Adrenal gland (tissue), 12 donors: Measurements from ENCODE around the gene GPX5. TPM values are rescaled to one million over a fixed set of nuclear protein-coding genes. Genes with fewer than 3 reads are reported as not detected.

Experiments used
- DNase-seq, 7 donors: peaks; one replicate each; pipeline ENCODE4 v3.0.0-alpha.2; 2019 to 2020
- H3K27ac ChIP-seq, 5 donors: fragments of 200-600 bp; sonication (generic) in 4 of 5; 1 replicate in 3 of 5; 2 replicates in 2 of 5; pipeline versions ENCODE4 v1.5.1 to v1.8.0; 2016 to 2020; ENCODE audit warnings: mild to moderate bottlenecking in 1 of 5
- H3K27me3 ChIP-seq: fragments of 200-600 bp; 2 replicates; pipeline ENCODE4 v1.8.0; 2021
- H3K36me3 ChIP-seq, 2 donors: fragments of 200-600 bp; replicated peaks in 1 of 2; 1 replicate in 1 of 2; 2 replicates in 1 of 2; pipeline versions ENCODE4 v1.5.1 to v1.8.0; 2018 to 2022
- H3K4me1 ChIP-seq, 2 donors: fragments of 200-600 bp; replicated peaks in 1 of 2; 1 replicate in 1 of 2; 2 replicates in 1 of 2; pipeline versions ENCODE4 v1.5.1 to v1.8.0; 2018 to 2021
- H3K4me3 ChIP-seq, 4 donors: fragments of 200-600 bp; sonication (generic) in 3 of 4; one replicate each; pipeline ENCODE4 v1.5.1; 2016 to 2018
- H3K9me3 ChIP-seq, 3 donors: fragments of 200-600 bp; sonication (generic) in 1 of 3; replicated peaks in 1 of 3; 1 replicate in 2 of 3; 2 replicates in 1 of 3; pipeline versions ENCODE4 v1.5.1 to v1.8.0; 2016 to 2021
- POLR2A ChIP-seq, 2 donors: fragments of 450-650 bp; IDR thresholded peaks; one replicate each; pipeline ENCODE4 v1.6.1; 2017; ENCODE audit warnings: antibody characterized with exemption in 2 of 2, mild to moderate bottlenecking in 2 of 2, moderate library complexity in 1 of 2
- WGBS, 4 donors: extraction: QIAGEN DNeasy Blood & Tissue Kit in 2 of 4; methylation state at CpG; one replicate each; pipeline versions ENCODE4 v1.1.5 to v1.1.7; 2013 to 2017; 5-methylcytosine and 5-hydroxymethylcytosine counted together
- intact Hi-C, 2 donors: fragments of 100-400 bp; cut with DNase I; formaldehyde crosslinking; loops; one replicate each; pipeline versions ENCODE4 v1.14.1 to v1.15.0; 2022 to 2023
- polyA plus RNA-seq, 3 donors: library from polyadenylated mRNA; stranded (reverse); fragments of 200-250 nt in 2 of 3; fragments of 350-450 nt in 1 of 3; fragmentation: Illumina TruSeq in 1 of 3; extraction: RNeasy Lipid Tissue Mini Kit (QIAGEN cat#74804) in 1 of 3; gene quantifications; one replicate each; pipeline ENCODE4 v1.2.3, GENCODE V29; 2013 to 2014
- total RNA-seq, 9 donors: library from RNA; depleted of rRNA in 4 of 9; stranded (reverse); fragments of >200 nt in 4 of 9; fragments of 120-200 nt in 1 of 9; fragmentation: NEBNext Ultra II Directional in 1 of 9; extraction: Animal tissue kit (Norgen Biotek cat#: 25700) in 1 of 9; gene quantifications; one replicate each; pipeline versions ENCODE4 v1.1.0 to v1.2.4, GENCODE V29; 2013 to 2023
- TF ChIP-seq, protein P1 (sequence below), 6 experiments: fragments of 450-650 bp in 4 of 6; fragments of 200-600 bp in 2 of 6; sonication (generic) in 1 of 6; IDR thresholded peaks; 1 replicate in 5 of 6; 2 replicates in 1 of 6; pipeline versions ENCODE4 v1.5.1 to v1.8.0; 2016 to 2021; ENCODE audit warnings: antibody characterized with exemption in 6 of 6, mild to moderate bottlenecking in 2 of 6, moderate library complexity in 1 of 6
- donor health status: healthy with polysubstance abuse.
- donor health status: Bipolar disorder and iron deficiency.
- donor health status: DM: yes; HTN: yes; CAD: no.
- donor health status: DM: no; HTN: no; CAD: no.
- donor health status: DM: no; HTN: no; CAD: no.
- donor health status: DM: yes; HTN: yes; CAD: no.

The GPX5 gene
- total and polyA plus RNA-seq, 12 donors, result not detected

DNA sequence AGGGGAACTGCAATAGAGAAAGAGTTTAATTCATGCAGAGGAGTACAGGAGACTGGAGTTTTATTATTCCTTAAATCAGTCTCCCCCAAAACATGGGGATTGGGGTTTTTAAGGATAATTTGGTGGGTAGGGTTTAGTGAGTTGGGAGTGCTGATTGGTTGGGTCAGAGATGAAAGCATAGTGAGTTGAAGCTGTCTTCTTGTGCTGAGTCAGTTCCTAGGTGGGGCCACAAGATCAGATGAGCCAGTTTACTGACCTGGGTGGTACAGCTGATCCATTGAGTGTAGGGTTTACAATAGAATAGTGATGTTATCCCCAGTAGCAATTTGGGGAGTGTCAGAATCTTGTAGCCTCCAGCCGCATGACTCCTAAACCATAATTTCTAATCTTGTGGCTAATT, 39.1 kb upstream of the GPX5 start:
- TF ChIP-seq, protein P1, sequence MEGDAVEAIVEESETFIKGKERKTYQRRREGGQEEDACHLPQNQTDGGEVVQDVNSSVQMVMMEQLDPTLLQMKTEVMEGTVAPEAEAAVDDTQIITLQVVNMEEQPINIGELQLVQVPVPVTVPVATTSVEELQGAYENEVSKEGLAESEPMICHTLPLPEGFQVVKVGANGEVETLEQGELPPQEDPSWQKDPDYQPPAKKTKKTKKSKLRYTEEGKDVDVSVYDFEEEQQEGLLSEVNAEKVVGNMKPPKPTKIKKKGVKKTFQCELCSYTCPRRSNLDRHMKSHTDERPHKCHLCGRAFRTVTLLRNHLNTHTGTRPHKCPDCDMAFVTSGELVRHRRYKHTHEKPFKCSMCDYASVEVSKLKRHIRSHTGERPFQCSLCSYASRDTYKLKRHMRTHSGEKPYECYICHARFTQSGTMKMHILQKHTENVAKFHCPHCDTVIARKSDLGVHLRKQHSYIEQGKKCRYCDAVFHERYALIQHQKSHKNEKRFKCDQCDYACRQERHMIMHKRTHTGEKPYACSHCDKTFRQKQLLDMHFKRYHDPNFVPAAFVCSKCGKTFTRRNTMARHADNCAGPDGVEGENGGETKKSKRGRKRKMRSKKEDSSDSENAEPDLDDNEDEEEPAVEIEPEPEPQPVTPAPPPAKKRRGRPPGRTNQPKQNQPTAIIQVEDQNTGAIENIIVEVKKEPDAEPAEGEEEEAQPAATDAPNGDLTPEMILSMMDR (IDR thresholded peaks at IDR 0.05), result no peak
- TF ChIP-seq POLR2A (IDR thresholded peaks at IDR 0.05), result no peak
- H3K4me1 ChIP-seq, result no peaks in the 10 kb centered on the region
- H3K36me3 ChIP-seq, result no peaks in the 10 kb centered on the region
- H3K27ac ChIP-seq, result no peak overlapping the region
- peaks cover 13% of the 10 kb centered on the region for H3K27me3 ChIP-seq
- no peaks in the 10 kb centered on the region for H3K9me3 ChIP-seq
- DNase-seq, result no peak
- WGBS, 4 donors, result 85 to 100% (median 86%) methylated on average over 1 of the region's 1 CpG
- no peak overlapping the region for H3K4me3 ChIP-seq
- intact Hi-C loops, result no loop called here

DNA sequence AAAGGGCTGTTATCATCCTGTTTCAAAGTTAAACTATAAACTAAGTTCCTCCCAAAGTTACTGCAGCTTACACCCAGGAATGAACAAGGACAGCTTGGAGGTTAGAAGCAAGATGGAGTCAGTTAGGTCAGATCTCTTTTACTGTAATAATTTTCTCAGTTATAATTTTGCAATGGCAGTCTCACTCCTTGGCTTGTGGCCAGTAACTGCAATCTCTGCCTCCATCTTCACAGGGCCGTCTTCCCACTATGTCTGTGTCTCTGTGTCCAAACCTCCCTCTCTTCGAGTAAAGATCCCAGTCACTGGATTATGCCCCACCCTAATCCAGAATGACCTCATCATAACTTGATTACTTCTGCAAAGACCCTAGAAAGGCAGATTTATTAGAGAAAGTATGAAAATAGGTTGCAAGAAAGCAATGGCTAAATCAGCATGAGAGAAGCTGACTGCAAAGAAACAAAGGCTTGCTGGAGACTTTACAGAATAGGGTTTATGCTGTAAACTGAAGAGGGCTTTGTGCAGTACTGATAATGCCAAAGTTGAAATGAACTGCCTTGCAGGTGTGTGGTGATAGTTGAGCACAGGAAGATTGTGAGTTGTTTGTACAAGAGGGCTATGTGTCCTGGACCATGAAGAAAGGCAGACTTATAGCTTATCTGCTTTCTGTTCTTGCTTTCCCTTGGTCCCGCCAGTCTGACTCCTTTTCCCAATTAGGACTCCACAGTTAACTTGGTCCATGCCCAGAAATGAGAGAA, 38.5 kb upstream of the GPX5 start:
- intact Hi-C loops, result no loop called here
- H3K4me1 ChIP-seq, result no peaks in the 10 kb centered on the region
- H3K4me3 ChIP-seq, result no peak overlapping the region
- 49 to 67% (median 58%) methylated on average over 3 of the region's 3 CpGs for WGBS, 4 donors
- H3K27ac ChIP-seq, result no peak overlapping the region
- peak in 1 of 7 donors; percentile 2 for DNase-seq
- peaks cover 13% of the 10 kb centered on the region for H3K27me3 ChIP-seq
- no peak for TF ChIP-seq POLR2A (IDR thresholded peaks at IDR 0.05)
- H3K9me3 ChIP-seq, result no peaks in the 10 kb centered on the region
- no peaks in the 10 kb centered on the region for H3K36me3 ChIP-seq

DNA sequence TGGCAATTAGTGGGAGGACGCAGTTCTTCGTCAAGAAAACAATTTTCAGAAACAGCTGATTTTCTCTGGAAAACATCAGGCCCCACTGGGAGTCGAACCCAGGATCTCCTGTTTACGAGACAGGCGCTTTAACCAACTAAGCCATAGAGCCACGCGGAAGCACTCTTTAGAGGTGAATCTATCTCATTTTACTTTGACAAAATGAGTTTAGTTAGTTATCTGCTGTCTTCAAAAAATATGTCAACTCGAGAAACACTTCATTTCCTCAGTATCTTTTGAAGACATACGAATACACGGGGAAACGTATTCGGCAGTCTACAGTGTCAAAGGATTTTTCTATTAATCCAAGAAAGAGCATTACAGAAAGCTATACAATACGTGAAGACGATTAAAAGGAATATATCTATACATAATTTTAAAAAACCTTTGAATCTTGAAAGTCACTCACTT, 36.7 kb upstream of the GPX5 start:
- Histone ChIP-seq H3K27ac (no peak overlapping the region), H3K36me3 (no peaks in the 10 kb centered on the region), H3K9me3 (no peaks in the 10 kb centered on the region), H3K4me3 (peak overlapping the region in 1 of 4 donors; percentile 44), H3K27me3 (peaks cover 25% of the 10 kb centered on the region), H3K4me1 (no peaks in the 10 kb centered on the region)
- intact Hi-C loops, result no loop called here
- 30 to 45% (median 40%) methylated on average over 14 of the region's 14 CpGs for WGBS, 4 donors
- DNase-seq, result no peak
- TF ChIP-seq POLR2A (IDR thresholded peaks at IDR 0.05), result no peak
- TF ChIP-seq, protein P1 (IDR thresholded peaks at IDR 0.05), result no peak

DNA sequence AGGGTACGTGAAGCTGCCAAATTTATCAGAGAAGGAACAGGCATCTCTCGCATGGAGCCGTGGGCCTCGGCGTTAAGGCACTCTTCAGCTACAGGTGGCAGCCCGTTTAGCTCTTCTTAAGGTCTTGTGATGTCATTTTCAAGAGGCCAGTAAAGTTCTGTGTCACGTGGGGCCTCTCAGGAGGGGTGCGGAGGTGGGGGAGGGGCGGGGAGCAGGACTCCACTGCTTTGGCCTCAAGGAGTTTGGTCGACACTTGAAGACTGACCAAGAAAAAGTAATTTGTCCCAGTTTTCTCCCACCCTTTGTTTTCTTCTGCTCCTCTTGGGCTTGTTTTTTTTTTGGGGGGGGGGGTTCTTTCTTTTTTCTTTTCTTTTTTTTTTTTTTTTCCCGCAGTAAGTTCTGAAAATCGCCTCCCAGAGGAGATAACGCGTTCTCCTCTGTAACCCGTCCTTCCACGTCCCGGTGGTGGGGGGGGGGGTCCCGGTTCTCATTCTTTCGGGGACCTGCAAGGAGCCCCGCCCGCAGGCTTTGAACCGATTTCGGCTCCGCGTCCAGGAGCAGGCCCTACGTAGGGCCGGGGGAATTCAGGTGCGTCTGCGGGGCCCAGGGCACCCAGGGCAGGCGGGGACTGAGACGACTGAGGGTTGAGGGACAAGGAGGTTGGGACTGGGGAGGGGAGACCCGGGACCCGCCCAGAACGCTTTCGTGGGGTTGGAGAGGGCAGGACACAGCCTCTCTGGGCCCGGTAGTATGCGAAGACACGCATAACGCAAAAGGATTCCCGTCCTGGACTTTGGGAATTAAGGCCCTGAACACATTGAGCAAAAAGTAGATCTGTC, 36.1 kb upstream of the GPX5 start:
- H3K36me3 ChIP-seq, result no peaks in the 10 kb centered on the region

More for the DNA sequence above, 36.1 kb upstream of the GPX5 start:
- intact Hi-C loops, result no loop called here
- H3K27me3 ChIP-seq, result peaks cover 25% of the 10 kb centered on the region
- no peaks in the 10 kb centered on the region for H3K4me1 ChIP-seq
- H3K4me3 ChIP-seq, result peak overlapping the region in 1 of 4 donors; percentile 44
- TF ChIP-seq, protein P1 (IDR thresholded peaks at IDR 0.05), result no peak
- peak in 1 of 2 donors; percentile 27 for TF ChIP-seq POLR2A (IDR thresholded peaks at IDR 0.05)
- WGBS, 4 donors, result 11 to 19% (median 14%) methylated on average over 28 to 40 of the region's 40 CpGs
- DNase-seq, result peak in 6 of 7 donors; percentile 16 to 41 (median 22)
- H3K27ac ChIP-seq, result peak overlapping the region in 2 of 5 donors; percentile 34 to 69
- H3K9me3 ChIP-seq, result no peaks in the 10 kb centered on the region
